ENCODE data around the gene GJA5.
"Not testable (repeated sequence)": the region's sequence is repeated elsewhere in the genome, so short reads cannot be mapped to it uniquely, and the experiment has no call there.

GJA5 gene

GRCh38 chr1:147734291-147734841 is 26.0 kb downstream of the GJA5 start:
- not testable (repeated sequence) for DNase-seq (ENCODE audit: insufficient read length, low spot score); FAIRE-seq

- no peak for FAIRE-seq
Observed at GRCh38 chr1:147729315-147729714, 31.1 kb downstream of the GJA5 start.

GRCh38 chr1:147726168-147726567 is 34.2 kb downstream of the GJA5 start:
- FAIRE-seq = no peak
- DNase-seq (ENCODE audit: insufficient read length, low spot score) = no peak

More at GRCh38 chr1:147729315-147729714, 31.1 kb downstream of the GJA5 start:
- DNase-seq (ENCODE audit: insufficient read length, low spot score) = no peak

GRCh38 chr1:147725685-147726084 is 34.7 kb downstream of the GJA5 start:
- DNase-seq (ENCODE audit: insufficient read length, low spot score) = no peak
- no peak for FAIRE-seq

- no peak for FAIRE-seq
- DNase-seq (ENCODE audit: insufficient read length, low spot score) = no peak
Observed at GRCh38 chr1:147723691-147724323, 36.6 kb downstream of the GJA5 start.

GRCh38 chr1:147722124-147722523 is 38.3 kb downstream of the GJA5 start:
- DNase-seq (ENCODE audit: insufficient read length, low spot score) (no peak), FAIRE-seq (no peak)

- no peak for DNase-seq (ENCODE audit: insufficient read length, low spot score)
- no peak for FAIRE-seq
Observed at GRCh38 chr1:147721716-147722115, 38.7 kb downstream of the GJA5 start.

- DNase-seq (ENCODE audit: insufficient read length, low spot score) = no peak
Observed at GRCh38 chr1:147720557-147720956, 39.8 kb downstream of the GJA5 start.

GRCh38 chr1:147719711-147720225 is 40.6 kb downstream of the GJA5 start:
- no peak for DNase-seq (ENCODE audit: insufficient read length, low spot score)
- no peak for FAIRE-seq

More at GRCh38 chr1:147720557-147720956, 39.8 kb downstream of the GJA5 start:
- FAIRE-seq = no peak

GRCh38 chr1:147719029-147719698 is 41.2 kb downstream of the GJA5 start:
- DNase-seq (ENCODE audit: insufficient read length, low spot score) (no peak), FAIRE-seq (no peak)

GRCh38 chr1:147717706-147718097 is 42.7 kb downstream of the GJA5 start:
- no peak for FAIRE-seq
- no peak for DNase-seq (ENCODE audit: insufficient read length, low spot score)

- FAIRE-seq (no peak), DNase-seq (ENCODE audit: insufficient read length, low spot score) (no peak)
Observed at GRCh38 chr1:147717051-147717705, 43.2 kb downstream of the GJA5 start.

GRCh38 chr1:147712605-147713004 is 47.8 kb downstream of the GJA5 start:
- FAIRE-seq = no peak
- no peak for DNase-seq (ENCODE audit: insufficient read length, low spot score)

Data from GM19239 (cell line).